GM12873 (cell line): ENCODE data around the gene KRT81.

Experiments
- CTCF ChIP-seq: IDR thresholded peaks from 2 replicates; pipeline ENCODE4 v1.5.1; 2012; ENCODE audit warnings: low read depth, mild to moderate bottlenecking, moderate library complexity, low read length, control low read depth; ENCODE audit not compliant: insufficient read depth; ENCODE audit errors: missing control alignments

The KRT81 gene

GRCh38 chr12:52300796-52301691 is 9.7 kb upstream of the KRT81 start:
- no peak for TF ChIP-seq CTCF

- no peak for TF ChIP-seq CTCF
Measured at GRCh38 chr12:52298677-52299190, 7.4 kb upstream of the KRT81 start.

GRCh38 chr12:52296572-52297215 is 5.4 kb upstream of the KRT81 start:
- no peak for TF ChIP-seq CTCF

GRCh38 chr12:52295663-52296062 is 4.3 kb upstream of the KRT81 start:
- TF ChIP-seq CTCF: no peak

- no peak for TF ChIP-seq CTCF
Measured at GRCh38 chr12:52294803-52295202, 3.5 kb upstream of the KRT81 start.

GRCh38 chr12:52293926-52294325 is 2.6 kb upstream of the KRT81 start:
- no peak for TF ChIP-seq CTCF

- no peak for TF ChIP-seq CTCF
Measured at GRCh38 chr12:52285851-52286530, 5.3 kb downstream of the KRT81 start.
